Activated CD4-positive, alpha-beta memory T cell treated with anti-CD3 and anti-CD28 coated beads for 36 hours (primary cell): Measurements from ENCODE around the gene TUT4. TPM values are rescaled to one million over a fixed set of nuclear protein-coding genes. Genes with fewer than 3 reads are reported as not detected.

Experiments
- CTCF ChIA-PET: fragments of 350-600 bp; sonication (Branson Sonifier 250); formaldehyde crosslinking; loops from one replicate; lab custom pipeline; 2021; ENCODE audit warnings: antibody characterized with exemption, inconsistent platforms; lab: Charles Lee
- POLR2A ChIA-PET: fragments of 350-600 bp; sonication (Branson Sonifier 250); formaldehyde crosslinking; loops from one replicate; lab custom pipeline; 2021; ENCODE audit warnings: antibody characterized with exemption; lab: Charles Lee
- DNase-seq: peaks from one replicate; pipeline ENCODE4 v3.0.0-alpha.2; 2020
- H3K27ac Mint-ChIP-seq: one replicate; pipeline ENCODE4 v1.8.0; 2021; ENCODE audit warnings: mixed read lengths
- H3K27me3 Mint-ChIP-seq: one replicate; pipeline ENCODE4 v1.8.0; 2021; ENCODE audit warnings: mixed read lengths
- H3K36me3 Mint-ChIP-seq: one replicate; pipeline ENCODE4 v1.8.0; 2021; ENCODE audit warnings: mixed read lengths
- H3K4me1 Mint-ChIP-seq: one replicate; pipeline ENCODE4 v1.8.0; 2021; ENCODE audit warnings: low read depth, mixed read lengths
- H3K4me3 Mint-ChIP-seq: one replicate; pipeline ENCODE4 v1.8.0; 2021; ENCODE audit warnings: mild to moderate bottlenecking, mixed read lengths
- H3K9me3 Mint-ChIP-seq: one replicate; pipeline ENCODE4 v1.8.0; 2021; ENCODE audit warnings: mixed read lengths
- intact Hi-C: fragments of 100-400 bp; cut with micrococcal nuclease; formaldehyde crosslinking; loops from one replicate; pipeline ENCODE4 v1.15.1; 2023
- total RNA-seq, 2 experiments: library from RNA; stranded (reverse); gene quantifications; one replicate each; pipeline ENCODE4 v1.2.3, GENCODE V29; 2021

The TUT4 gene
- total RNA-seq, 2 experiments from 2014 or later, result 54.6 to 62.1 TPM

DNA sequence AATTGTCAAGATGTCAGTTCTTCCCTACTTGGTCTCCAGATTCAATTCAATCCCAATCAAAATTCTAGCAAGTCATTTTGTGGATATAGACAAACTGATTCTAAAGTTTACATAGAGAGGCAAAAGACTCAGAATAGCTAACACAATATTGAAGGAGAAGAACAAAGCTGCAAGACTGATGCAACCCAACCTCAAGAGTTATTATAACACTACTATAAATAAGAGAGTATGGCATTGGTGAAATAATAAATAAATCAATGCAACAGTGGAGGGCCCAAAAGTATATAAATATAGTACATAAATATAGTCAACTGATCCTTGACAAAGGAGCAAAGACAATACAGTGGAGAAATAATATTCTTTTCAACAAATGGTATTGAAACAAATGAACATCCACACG, 98.8 kb downstream of the TUT4 start:
- CTCF ChIA-PET, result interaction anchor here (1.2 kb wide), 1 partner anchor 231 kb away, joined by 4 read pairs; no protein-coding TSS in a partner anchor
- no peak overlapping the region for H3K27ac Mint-ChIP-seq
- no peaks in the 10 kb centered on the region for H3K9me3 Mint-ChIP-seq
- no peak for DNase-seq
- POLR2A ChIA-PET, result no interaction called here
- H3K4me3 Mint-ChIP-seq, result no peak overlapping the region
- H3K27me3 Mint-ChIP-seq, result no peaks in the 10 kb centered on the region
- intact Hi-C loops, result no loop called here
- H3K4me1 Mint-ChIP-seq, result no peaks in the 10 kb centered on the region
- H3K36me3 Mint-ChIP-seq, result peaks cover 15% of the 10 kb centered on the region

DNA sequence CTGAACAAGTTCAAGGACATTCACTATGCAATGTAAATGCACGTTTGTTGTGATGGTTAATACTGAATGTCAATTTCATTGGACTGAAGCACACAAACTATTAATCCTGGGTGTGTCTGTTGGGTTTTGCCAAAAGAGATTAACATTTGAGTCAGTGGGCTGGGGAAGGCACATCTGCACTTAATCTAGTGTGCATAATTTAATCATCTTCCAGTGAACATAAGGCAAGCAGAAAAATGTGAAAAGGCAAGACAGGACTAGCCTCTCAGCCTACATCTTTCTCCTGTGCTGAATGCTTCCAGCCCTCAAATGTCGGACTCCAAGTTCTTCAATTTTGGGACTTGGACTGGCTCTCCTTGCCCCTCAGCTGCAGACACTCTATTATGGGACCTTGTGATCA, 108.4 kb downstream of the TUT4 start:
- no peaks in the 10 kb centered on the region for H3K27me3 Mint-ChIP-seq
- H3K27ac Mint-ChIP-seq, result no peak overlapping the region
- ChIA-PET CTCF (no interaction called here), POLR2A (no interaction called here)
- peaks cover 23% of the 10 kb centered on the region for H3K36me3 Mint-ChIP-seq
- H3K4me3 Mint-ChIP-seq, result no peak overlapping the region
- intact Hi-C loops, result no loop called here
- no peak for DNase-seq
- H3K9me3 Mint-ChIP-seq, result no peaks in the 10 kb centered on the region
- no peaks in the 10 kb centered on the region for H3K4me1 Mint-ChIP-seq

DNA sequence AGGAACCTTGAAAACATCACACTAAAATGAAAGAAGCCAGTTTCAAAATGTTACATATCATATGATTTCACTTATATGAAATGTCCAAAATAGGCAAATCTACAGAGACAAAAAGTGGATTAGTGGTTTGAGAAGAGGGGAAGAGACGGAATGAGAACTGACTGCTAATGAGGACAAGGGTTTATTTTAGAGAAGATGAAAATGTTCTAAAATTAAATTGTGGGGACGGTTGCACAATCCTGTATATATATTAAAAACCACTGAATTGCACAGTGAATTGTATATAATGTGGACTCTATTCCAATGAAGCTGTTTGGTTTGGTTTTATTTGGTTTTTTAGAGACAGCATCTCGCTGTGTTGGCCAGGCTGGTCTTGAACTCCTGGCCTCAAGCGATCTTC, 112.9 kb downstream of the TUT4 start:
- Mint-ChIP-seq H3K36me3 (peaks cover 22% of the 10 kb centered on the region), H3K4me1 (no peaks in the 10 kb centered on the region)
- intact Hi-C loops, result no loop called here

DNA sequence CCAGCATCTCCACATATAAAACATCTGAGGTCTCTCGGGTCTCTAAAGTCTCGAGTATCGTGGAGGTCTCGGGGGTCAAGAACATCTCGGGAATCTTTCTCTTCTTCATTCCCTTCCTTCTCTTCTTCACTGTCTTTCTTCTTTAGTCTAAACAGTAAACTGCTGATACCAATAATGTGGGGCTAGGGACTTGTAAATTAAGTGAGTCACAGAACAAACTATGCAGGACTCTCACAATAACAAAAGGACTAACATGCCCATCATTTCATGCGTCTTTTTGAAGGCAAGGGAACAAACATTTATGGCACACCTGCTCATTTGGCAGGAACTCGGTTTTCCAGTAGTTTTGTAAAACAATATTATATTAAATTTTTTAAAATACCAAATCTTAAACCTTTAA, 116.1 kb downstream of the TUT4 start:
- no peaks in the 10 kb centered on the region for H3K4me1 Mint-ChIP-seq
- POLR2A ChIA-PET, result no interaction called here
- no peaks in the 10 kb centered on the region for H3K9me3 Mint-ChIP-seq
- no peaks in the 10 kb centered on the region for H3K27me3 Mint-ChIP-seq
- H3K27ac Mint-ChIP-seq, result no peak overlapping the region
- CTCF ChIA-PET, result no interaction called here
- DNase-seq, result no peak
- no peak overlapping the region for H3K4me3 Mint-ChIP-seq
- intact Hi-C loops, result no loop called here
- peaks cover 17% of the 10 kb centered on the region for H3K36me3 Mint-ChIP-seq

More for the DNA sequence above, 112.9 kb downstream of the TUT4 start:
- DNase-seq, result no peak
- Mint-ChIP-seq H3K4me3 (no peak overlapping the region), H3K27ac (no peak overlapping the region), H3K9me3 (no peaks in the 10 kb centered on the region), H3K27me3 (no peaks in the 10 kb centered on the region)
- CTCF ChIA-PET, result no interaction called here
- POLR2A ChIA-PET, result interaction anchor here (0.7 kb wide), 1 partner anchor 41 kb away, joined by 4 read pairs; no protein-coding TSS in a partner anchor

DNA sequence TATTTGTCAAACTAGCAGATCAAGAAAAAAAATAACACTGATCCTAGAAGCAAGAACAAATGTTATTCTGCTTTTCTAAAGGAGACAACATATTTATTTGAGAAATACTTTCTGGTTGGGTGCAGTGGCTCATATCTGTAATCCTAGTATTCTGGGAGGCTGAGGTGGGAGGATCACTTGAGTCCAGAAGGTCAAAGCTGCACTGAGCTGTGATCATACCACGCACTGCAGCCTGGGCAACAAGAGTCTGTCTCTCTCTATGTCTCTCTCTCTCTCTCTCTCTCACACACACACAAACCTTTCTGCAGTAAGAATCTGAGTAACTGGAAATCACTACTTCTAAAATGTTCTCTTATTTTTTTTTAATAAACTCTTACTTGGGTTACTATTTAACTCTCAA, 117.2 kb downstream of the TUT4 start:
- intact Hi-C loops, result no loop called here
- no peak for DNase-seq
- Mint-ChIP-seq H3K4me3 (no peak overlapping the region), H3K36me3 (peaks cover 20% of the 10 kb centered on the region), H3K27ac (no peak overlapping the region), H3K4me1 (no peaks in the 10 kb centered on the region), H3K9me3 (no peaks in the 10 kb centered on the region), H3K27me3 (no peaks in the 10 kb centered on the region)
- ChIA-PET CTCF (interaction anchor here (1.0 kb wide), 1 partner anchor 11 kb away, joined by 4 read pairs; no protein-coding TSS in a partner anchor), POLR2A (no interaction called here)

DNA sequence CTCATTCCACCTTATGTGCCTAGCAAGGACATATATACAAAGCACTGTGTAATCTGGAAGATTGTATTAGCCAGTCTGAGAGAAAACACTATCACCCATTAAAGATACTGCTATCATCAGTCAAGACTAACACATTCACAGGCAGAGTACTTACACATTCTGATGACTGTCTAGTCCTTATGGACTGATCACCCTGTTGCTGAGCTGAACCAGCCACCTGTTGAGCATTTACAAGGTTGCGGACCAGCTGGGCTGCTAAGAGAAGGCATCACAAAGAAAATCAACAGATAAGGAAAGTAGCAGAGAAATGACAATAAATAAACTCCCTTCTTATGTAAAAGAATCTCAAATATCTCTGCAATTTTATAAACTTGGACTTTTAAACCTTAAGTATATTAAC, 117.7 kb downstream of the TUT4 start:
- Mint-ChIP-seq H3K4me1 (no peaks in the 10 kb centered on the region), H3K36me3 (peaks cover 23% of the 10 kb centered on the region), H3K27ac (no peak overlapping the region), H3K27me3 (no peaks in the 10 kb centered on the region), H3K4me3 (no peak overlapping the region), H3K9me3 (no peaks in the 10 kb centered on the region)
- DNase-seq, result no peak
- POLR2A ChIA-PET, result no interaction called here
- intact Hi-C loops, result no loop called here
- CTCF ChIA-PET, result interaction anchor here (1.0 kb wide), 1 partner anchor 11 kb away, joined by 4 read pairs; no protein-coding TSS in a partner anchor

DNA sequence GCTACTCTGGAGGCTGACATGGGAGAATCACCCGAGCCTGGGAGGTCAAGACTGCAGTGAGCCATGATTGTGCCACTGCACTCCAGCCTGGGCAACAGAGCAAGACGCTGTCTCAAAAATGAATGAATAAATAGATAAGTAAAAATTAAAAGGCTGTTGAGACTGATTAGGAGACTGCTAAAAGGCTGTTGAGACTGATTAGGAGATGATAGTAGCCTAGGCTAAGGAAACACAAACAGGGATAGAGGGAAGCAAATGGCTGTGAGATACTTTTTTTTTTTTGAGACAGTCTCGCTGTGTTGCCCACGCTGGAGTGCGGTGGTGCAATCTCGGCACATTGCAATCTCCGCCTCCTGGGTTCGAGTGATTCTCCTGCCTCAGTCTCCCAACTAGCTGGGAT, 120.1 kb downstream of the TUT4 start:
- intact Hi-C loops, result no loop called here
- no peak overlapping the region for H3K27ac Mint-ChIP-seq
- H3K4me1 Mint-ChIP-seq, result no peaks in the 10 kb centered on the region
- peaks cover 25% of the 10 kb centered on the region for H3K36me3 Mint-ChIP-seq
- POLR2A ChIA-PET, result interaction anchor here (1.3 kb wide), 1 partner anchor 15 kb away, joined by 3 read pairs; no protein-coding TSS in a partner anchor
- no peaks in the 10 kb centered on the region for H3K9me3 Mint-ChIP-seq
- no peaks in the 10 kb centered on the region for H3K27me3 Mint-ChIP-seq
- no peak for DNase-seq
- no peak overlapping the region for H3K4me3 Mint-ChIP-seq
- CTCF ChIA-PET, result interaction anchor here (0.7 kb wide), 1 partner anchor 364 kb away, joined by 3 read pairs; no protein-coding TSS in a partner anchor

DNA sequence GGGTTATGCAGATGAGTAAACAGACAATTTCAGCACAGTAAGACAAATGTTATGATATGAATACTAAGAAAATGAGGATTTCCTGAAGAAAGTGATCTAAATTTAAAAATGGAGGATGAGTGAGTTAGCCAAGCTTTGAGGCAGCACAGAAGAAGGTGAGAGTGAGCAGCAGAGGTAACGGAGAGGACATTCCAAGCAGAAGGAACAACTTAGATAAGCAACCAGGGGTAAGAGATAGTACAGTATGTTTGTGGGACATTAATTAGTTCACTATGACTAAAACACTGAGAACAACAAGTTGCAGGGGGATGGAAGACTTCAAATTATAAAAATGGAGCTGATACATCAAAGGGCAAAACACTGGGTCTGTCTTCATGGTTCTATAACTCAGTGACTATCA, 125.7 kb downstream of the TUT4 start:
- Mint-ChIP-seq H3K27me3 (no peaks in the 10 kb centered on the region), H3K27ac (peak overlapping the region; percentile 11), H3K4me3 (no peak overlapping the region), H3K4me1 (peaks cover 38% of the 10 kb centered on the region), H3K36me3 (peaks cover 30% of the 10 kb centered on the region), H3K9me3 (no peaks in the 10 kb centered on the region)
- intact Hi-C loops, result no loop called here
- ChIA-PET POLR2A (no interaction called here), CTCF (interaction anchor here (1.2 kb wide), 2 partner anchors 240 to 259 kb away, joined by 3 to 6 read pairs; no protein-coding TSS in a partner anchor)
- DNase-seq, result no peak

DNA sequence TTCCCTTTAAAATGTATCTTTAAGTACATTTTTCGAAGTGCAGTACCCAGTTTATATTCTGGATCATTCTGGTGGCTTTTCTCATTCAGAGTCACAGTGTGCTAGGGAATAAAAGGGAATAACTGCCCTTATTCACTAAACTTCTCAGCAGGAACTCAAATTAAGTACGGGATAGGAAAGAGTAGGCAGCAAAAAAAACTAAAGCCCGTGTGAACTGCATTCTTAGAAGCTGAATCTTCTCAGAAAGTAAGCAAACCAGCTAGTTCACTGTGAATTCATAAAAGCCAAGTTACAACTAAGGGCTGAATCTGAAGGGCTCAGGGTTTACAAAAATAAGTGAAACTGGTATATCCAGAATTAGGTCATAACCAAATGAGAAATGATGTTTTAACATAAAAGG, 126.5 kb downstream of the TUT4 start:
- no peak for DNase-seq
- Mint-ChIP-seq H3K27me3 (no peaks in the 10 kb centered on the region), H3K36me3 (peaks cover 30% of the 10 kb centered on the region), H3K4me3 (no peak overlapping the region), H3K9me3 (no peaks in the 10 kb centered on the region), H3K27ac (peak overlapping the region; percentile 76), H3K4me1 (peaks cover 38% of the 10 kb centered on the region)
- ChIA-PET CTCF (interaction anchor here (1.2 to 1.3 kb wide), 2 partner anchors 8 to 260 kb away, joined by 3 to 6 read pairs; no protein-coding TSS in a partner anchor), POLR2A (interaction anchor here (0.7 kb wide), 1 partner anchor 261 kb away, joined by 3 read pairs; no protein-coding TSS in a partner anchor)
- intact Hi-C loops, result no loop called here

DNA sequence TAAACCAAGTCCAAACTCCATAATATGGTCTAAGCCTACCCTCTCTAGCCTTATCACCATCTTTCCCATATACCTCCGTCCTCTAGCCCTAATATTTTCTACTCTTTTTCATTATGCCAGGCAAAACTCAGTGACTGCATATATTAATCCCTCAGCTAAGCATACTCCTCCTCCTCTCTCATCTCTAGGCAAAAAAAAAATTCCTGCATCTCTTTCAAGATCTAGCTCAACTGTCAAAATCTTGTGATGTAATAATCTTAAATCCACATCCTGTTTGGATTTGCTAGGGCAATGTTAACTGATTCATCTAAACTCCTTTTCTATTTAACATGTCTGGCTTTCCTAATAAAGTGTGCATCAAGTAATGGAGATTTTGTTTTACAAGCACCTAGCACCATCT, 128.1 kb downstream of the TUT4 start:
- H3K27ac Mint-ChIP-seq, result peak overlapping the region; percentile 77
- H3K36me3 Mint-ChIP-seq, result peaks cover 20% of the 10 kb centered on the region
- H3K9me3 Mint-ChIP-seq, result no peaks in the 10 kb centered on the region
- H3K4me3 Mint-ChIP-seq, result no peak overlapping the region
- H3K4me1 Mint-ChIP-seq, result peaks cover 39% of the 10 kb centered on the region
- intact Hi-C loops, result loop anchor here (1.0 to 5.0 kb wide), 4 partner anchors 21 to 207 kb away; partner anchors contain the start of genes ORC1, PRPF38A, SHISAL2A and TUT4
- no peak for DNase-seq
- H3K27me3 Mint-ChIP-seq, result no peaks in the 10 kb centered on the region
- POLR2A ChIA-PET, result interaction anchor here (2.0 kb wide), 1 partner anchor 21 kb away, joined by 12 read pairs; the partner anchor contains the start of genes ORC1 and PRPF38A
- CTCF ChIA-PET, result interaction anchor here (1.0 to 1.6 kb wide), 2 partner anchors 11 to 21 kb away, joined by 4 to 10 read pairs; partner anchors contain the start of genes ORC1 and PRPF38A

DNA sequence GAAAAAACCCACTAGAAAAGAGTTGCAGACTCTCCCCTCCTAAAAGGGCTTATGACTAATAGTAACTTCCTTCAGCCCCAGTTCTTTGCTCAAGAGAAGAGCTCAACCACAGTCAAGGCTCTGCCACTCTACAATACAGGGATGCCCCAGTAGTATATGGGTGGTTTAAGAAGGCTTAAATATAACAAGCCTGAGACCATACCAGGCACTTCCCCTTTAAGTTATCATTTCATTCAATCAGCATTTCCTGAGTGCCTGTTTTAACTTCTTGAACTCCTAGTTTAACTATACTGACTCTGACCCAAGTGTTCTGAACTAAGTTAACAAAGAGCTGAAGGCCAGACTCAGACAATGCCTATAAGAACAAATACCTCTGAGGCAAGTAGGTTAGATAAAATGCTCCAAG, 128.7 kb downstream of the TUT4 start:
- intact Hi-C loops, result loop anchor here (1.0 to 5.0 kb wide), 4 partner anchors 20 to 208 kb away; partner anchors contain the start of genes ORC1, PRPF38A, SHISAL2A and TUT4
- Mint-ChIP-seq H3K4me1 (peaks cover 45% of the 10 kb centered on the region), H3K36me3 (peaks cover 24% of the 10 kb centered on the region)

DNA sequence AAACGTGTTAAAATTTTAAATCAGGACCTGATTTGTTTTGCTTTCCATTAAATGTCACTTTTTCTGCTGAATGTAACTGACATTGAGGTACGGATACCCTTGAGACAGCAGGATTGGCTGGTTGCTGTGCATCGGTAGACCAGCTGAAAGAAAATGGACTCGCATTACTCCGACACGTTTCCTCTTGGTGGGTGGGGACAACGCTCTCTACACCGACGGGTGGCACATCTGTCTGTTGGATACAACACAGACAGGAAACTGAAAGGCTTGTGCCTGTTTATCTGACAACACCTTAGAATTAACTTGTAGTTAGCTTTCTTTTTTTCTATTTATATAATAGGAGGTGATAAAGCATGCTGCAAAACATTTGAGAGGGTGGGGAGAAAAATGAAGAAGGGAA, 129.1 kb downstream of the TUT4 start:
- ChIA-PET POLR2A (interaction anchor here (1.1 to 2.0 kb wide), 3 partner anchors 20 to 130 kb away, joined by 3 to 12 read pairs (median 5); partner anchors contain the start of genes CC2D1B, ORC1 and PRPF38A), CTCF (interaction anchor here (1.0 to 1.6 kb wide), 5 partner anchors 10 to 263 kb away, joined by 3 to 10 read pairs (median 4); partner anchors contain the start of genes ORC1 and PRPF38A)
- Mint-ChIP-seq H3K9me3 (no peaks in the 10 kb centered on the region), H3K27ac (peak overlapping the region; percentile 77), H3K4me1 (peaks cover 46% of the 10 kb centered on the region), H3K4me3 (peak overlapping the region; percentile 7), H3K36me3 (peaks cover 24% of the 10 kb centered on the region), H3K27me3 (no peaks in the 10 kb centered on the region)
- DNase-seq, result peak; percentile 81
- intact Hi-C loops, result loop anchor here (1.0 to 5.0 kb wide), 4 partner anchors 19 to 209 kb away; partner anchors contain the start of genes ORC1, PRPF38A, SHISAL2A and TUT4

More for the DNA sequence above, 128.7 kb downstream of the TUT4 start:
- no peaks in the 10 kb centered on the region for H3K27me3 Mint-ChIP-seq
- ChIA-PET CTCF (interaction anchor here (1.0 to 1.6 kb wide), 5 partner anchors 11 to 262 kb away, joined by 3 to 10 read pairs (median 4); partner anchors contain the start of genes ORC1 and PRPF38A), POLR2A (interaction anchor here (1.1 to 2.0 kb wide), 3 partner anchors 20 to 129 kb away, joined by 3 to 12 read pairs (median 5); partner anchors contain the start of genes CC2D1B, ORC1 and PRPF38A)
- no peaks in the 10 kb centered on the region for H3K9me3 Mint-ChIP-seq
- H3K27ac Mint-ChIP-seq, result peak overlapping the region; percentile 77
- H3K4me3 Mint-ChIP-seq, result peak overlapping the region; percentile 7
- peak; percentile 34 for DNase-seq
